Mammary epithelial cell (primary cell): Measurements from ENCODE around the gene C1QTNF1.

Source experiments
- EZH2 ChIP-seq: IDR thresholded peaks from 2 replicates; pipeline ENCODE4 v1.6.1; 2012; ENCODE audit warnings: low read length, inconsistent platforms, borderline replicate concordance
- TF ChIP-seq, protein P1 (sequence below), 2 donors: IDR thresholded peaks in 1 of 2; conservative IDR thresholded peaks in 1 of 2; 2 replicates each; pipeline ENCODE4 v1.5.1; 2011 to 2012; ENCODE audit warnings: inconsistent platforms in 2 of 2, low read length in 2 of 2, mild to moderate bottlenecking in 2 of 2, control low read depth in 1 of 2, low read depth in 1 of 2; ENCODE audit not compliant: insufficient read depth in 1 of 2; ENCODE audit errors: extremely low read depth in 1 of 2

DNA sequence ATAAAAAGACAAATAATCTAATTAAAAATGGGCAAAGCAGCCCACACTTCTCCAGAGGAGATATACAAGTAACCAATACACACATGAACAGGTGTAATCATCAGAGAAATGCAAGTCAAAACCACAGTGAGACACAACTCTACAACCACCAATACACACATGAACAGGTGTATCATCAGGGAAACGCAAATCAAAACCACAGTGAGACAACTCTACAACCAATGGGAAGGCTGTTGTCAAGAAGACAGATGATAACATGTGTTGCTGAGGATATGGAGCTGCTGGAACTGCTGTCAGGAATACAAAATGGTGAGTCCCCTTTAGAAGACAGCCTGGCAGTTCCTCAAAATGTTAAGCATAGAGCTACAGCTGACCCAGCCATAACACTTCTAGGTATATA lies 28.2 kb downstream of the C1QTNF1 start:
- TF ChIP-seq, protein P1, sequence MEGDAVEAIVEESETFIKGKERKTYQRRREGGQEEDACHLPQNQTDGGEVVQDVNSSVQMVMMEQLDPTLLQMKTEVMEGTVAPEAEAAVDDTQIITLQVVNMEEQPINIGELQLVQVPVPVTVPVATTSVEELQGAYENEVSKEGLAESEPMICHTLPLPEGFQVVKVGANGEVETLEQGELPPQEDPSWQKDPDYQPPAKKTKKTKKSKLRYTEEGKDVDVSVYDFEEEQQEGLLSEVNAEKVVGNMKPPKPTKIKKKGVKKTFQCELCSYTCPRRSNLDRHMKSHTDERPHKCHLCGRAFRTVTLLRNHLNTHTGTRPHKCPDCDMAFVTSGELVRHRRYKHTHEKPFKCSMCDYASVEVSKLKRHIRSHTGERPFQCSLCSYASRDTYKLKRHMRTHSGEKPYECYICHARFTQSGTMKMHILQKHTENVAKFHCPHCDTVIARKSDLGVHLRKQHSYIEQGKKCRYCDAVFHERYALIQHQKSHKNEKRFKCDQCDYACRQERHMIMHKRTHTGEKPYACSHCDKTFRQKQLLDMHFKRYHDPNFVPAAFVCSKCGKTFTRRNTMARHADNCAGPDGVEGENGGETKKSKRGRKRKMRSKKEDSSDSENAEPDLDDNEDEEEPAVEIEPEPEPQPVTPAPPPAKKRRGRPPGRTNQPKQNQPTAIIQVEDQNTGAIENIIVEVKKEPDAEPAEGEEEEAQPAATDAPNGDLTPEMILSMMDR (conservative IDR thresholded peaks at IDR 0.05 in 1 of 2, IDR thresholded peaks at IDR 0.05 in 1 of 2; ENCODE audit: extremely low read depth in 1 of 2, insufficient read depth in 1 of 2, low read depth in 1 of 2, low read length in 2 of 2): no peak
- no peak for TF ChIP-seq EZH2
